Measurements from ENCODE around the gene ANK3. TPM values are rescaled to one million over a fixed set of nuclear protein-coding genes. Genes with fewer than 3 reads are reported as not detected.
A peak's percentile ranks its signal among the peaks of the same experiment; 100 is the strongest.

ANK3 gene
- total RNA-seq, 1 experiment from 2014 or later = 15.3 TPM

- BruUV-seq (replicated peaks) = no TSS peak
- Histone ChIP-seq H3K4me2 (ENCODE audit: low read length) (no peak overlapping the region), H2AFZ (ENCODE audit: low read depth, low read length, poor library complexity, severe bottlenecking) (no peak overlapping the region), H4K20me1 (ENCODE audit: insufficient read depth) (no peaks in the 10 kb centered on the region), H3K27ac (ENCODE audit: low read depth, low read length) (no peak overlapping the region), H3K27me3 (ENCODE audit: insufficient read depth, low read length) (no peaks in the 10 kb centered on the region), H3K9me3 (ENCODE audit: control insufficient read depth in 1 of 2, insufficient read depth in 1 of 2, low read depth in 1 of 2, low read length in 2 of 2) (no peaks in the 10 kb centered on the region), H3K79me2 (ENCODE audit: insufficient read depth, low read length) (no peaks in the 10 kb centered on the region), H3K36me3 (ENCODE audit: control insufficient read depth in 1 of 2, insufficient read depth in 2 of 2, low read length in 2 of 2) (no peaks in the 10 kb centered on the region), H3K9ac (ENCODE audit: low read length) (no peak overlapping the region), H3K9me2 (ENCODE audit: insufficient read depth) (no peaks in the 10 kb centered on the region), H3K4me1 (ENCODE audit: control insufficient read depth in 1 of 2, insufficient read depth in 2 of 2, low read length in 2 of 2) (peaks cover 0 to 4% of the 10 kb centered on the region in 2 experiments; a peak in 1 of 4 replicates), H3K4me3 (replicated peaks in 1 of 2; ENCODE audit: low read depth in 1 of 2, low read length in 2 of 2) (no peak overlapping the region)
- RAD21 ChIA-PET (ENCODE audit: low non-redundant PET in 1 of 2, low total read pairs in 2 of 2, uncharacterized antibody in 2 of 2, unreplicated experiment in 2 of 2) = no interaction called here
- intact Hi-C loops (cut with micrococcal nuclease) = no loop called here
- ATAC-seq (no peak), DNase-seq (ENCODE audit: low read depth, low spot score) (no peak)
- CTCF ChIA-PET = no interaction called here
- TF ChIP-seq ELF1 (IDR thresholded peaks at IDR 0.05; ENCODE audit: borderline replicate concordance, low read depth) = no peak
- POLR2A ChIA-PET = no interaction called here
Measured at GRCh38 chr10:60050366-60050765, 339.3 kb downstream of the ANK3 start.

- H3K4me3 ChIP-seq (replicated peaks in 1 of 2; ENCODE audit: low read depth in 1 of 2, low read length in 2 of 2) = no peak overlapping the region
- H3K4me2 ChIP-seq (ENCODE audit: low read length) = no peak overlapping the region
- H3K36me3 ChIP-seq (ENCODE audit: control insufficient read depth in 1 of 2, insufficient read depth in 2 of 2, low read length in 2 of 2) = no peaks in the 10 kb centered on the region
- H2AFZ ChIP-seq (ENCODE audit: low read depth, low read length, poor library complexity, severe bottlenecking) = no peak overlapping the region
- no peak for TF ChIP-seq EZH2 (IDR thresholded peaks at IDR 0.05)
- TF ChIP-seq CTCF (IDR thresholded peaks at IDR 0.05 in 2 of 3, conservative IDR thresholded peaks at IDR 0.05 in 1 of 3; ENCODE audit: borderline replicate concordance in 1 of 3, insufficient read depth in 1 of 3, low read depth in 2 of 3, low read length in 2 of 3) = peak; percentile 31 to 56 (median 37); a peak in 4 of 6 replicates
- peak; percentile 72 for TF ChIP-seq RAD21 (IDR thresholded peaks at IDR 0.05; ENCODE audit: low read depth)
- peak; percentile 89 for ATAC-seq
- no peak overlapping the region for H3K9ac ChIP-seq (ENCODE audit: low read length)
- ChIA-PET RAD21 (ENCODE audit: low non-redundant PET in 1 of 2, low total read pairs in 2 of 2, uncharacterized antibody in 2 of 2, unreplicated experiment in 2 of 2) (no interaction called here), CTCF (interaction anchor here (1.6 to 2.0 kb wide), 2 partner anchors 140 to 217 kb away, joined by 4 read pairs; no protein-coding TSS in a partner anchor), POLR2A (no interaction called here)
- H3K27ac ChIP-seq (ENCODE audit: low read depth, low read length) = no peak overlapping the region
- no peaks in the 10 kb centered on the region for H3K27me3 ChIP-seq (ENCODE audit: insufficient read depth, low read length)
- H4K20me1 ChIP-seq (ENCODE audit: insufficient read depth) = no peaks in the 10 kb centered on the region
- no peaks in the 10 kb centered on the region for H3K9me2 ChIP-seq (ENCODE audit: insufficient read depth)
- DNase-seq (ENCODE audit: low read depth, low spot score) = peak; percentile 18
- no peaks in the 10 kb centered on the region for H3K9me3 ChIP-seq (ENCODE audit: control insufficient read depth in 1 of 2, insufficient read depth in 1 of 2, low read depth in 1 of 2, low read length in 2 of 2)
- H3K4me1 ChIP-seq (ENCODE audit: control insufficient read depth in 1 of 2, insufficient read depth in 2 of 2, low read length in 2 of 2) = peaks cover 0 to 4% of the 10 kb centered on the region in 2 experiments; a peak in 1 of 4 replicates
- H3K79me2 ChIP-seq (ENCODE audit: insufficient read depth, low read length) = no peaks in the 10 kb centered on the region
- intact Hi-C loops (cut with micrococcal nuclease) = no loop called here
- BruUV-seq (replicated peaks) = no TSS peak
Measured at GRCh38 chr10:60048091-60048501, 341.6 kb downstream of the ANK3 start.
